ENCODE measurements around the gene EEA1.

GRCh38 chr12:92968176-92968813 lies 39.2 kb upstream of the EEA1 start:
- TF ChIP-seq NFYB (IDR thresholded peaks at IDR 0.05; ENCODE audit: insufficient read depth, low read depth, low read length) (no peak), IRF3 (IDR thresholded peaks at IDR 0.05) (no peak)
